WI38 (cell line): Measurements from ENCODE around the gene NOL4L.

Source experiments
- H3K4me3 ChIP-seq: 2 replicates; pipeline ENCODE4 v1.5.1; 2011; ENCODE audit warnings: low read depth, mild to moderate bottlenecking, control low read depth, low read length
- CTCF ChIP-seq: IDR thresholded peaks from 2 replicates; pipeline ENCODE4 v1.5.1; 2012; ENCODE audit warnings: low read depth, mild to moderate bottlenecking, control low read depth, low read length

NOL4L gene

GRCh38 chr20:32539817-32540675, 45.1 kb downstream of the NOL4L start:
- H3K4me3 ChIP-seq: no peak overlapping the region
- TF ChIP-seq CTCF: no peak

GRCh38 chr20:32539026-32539816, 45.9 kb downstream of the NOL4L start:
- TF ChIP-seq CTCF: no peak
- H3K4me3 ChIP-seq: no peak overlapping the region

- TF ChIP-seq CTCF: no peak
Measured at GRCh38 chr20:32538526-32538939, 46.6 kb downstream of the NOL4L start.

GRCh38 chr20:32537657-32538525, 47.2 kb downstream of the NOL4L start:
- no peak for TF ChIP-seq CTCF
- H3K4me3 ChIP-seq: no peak overlapping the region

More at GRCh38 chr20:32538526-32538939, 46.6 kb downstream of the NOL4L start:
- H3K4me3 ChIP-seq: no peak overlapping the region

GRCh38 chr20:32536851-32537656, 48.1 kb downstream of the NOL4L start:
- H3K4me3 ChIP-seq: no peak overlapping the region; the same call in none of the 2 replicates
- no peak for TF ChIP-seq CTCF

- H3K4me3 ChIP-seq: peak overlapping the region; percentile 38
- TF ChIP-seq CTCF: no peak
Measured at GRCh38 chr20:32535953-32536823, 48.9 kb downstream of the NOL4L start.
